NCI-H510A treated with DMSO at 0.1 percent for 48 hours (cell line): ENCODE measurements around the gene CEP131.
"Not testable (repeated sequence)": the region's sequence is repeated elsewhere in the genome, so short reads cannot be mapped to it uniquely, and the experiment has no call there.

Experiments used
- DNase-seq: peaks from one replicate; lab custom pipeline; 2025; lab: John Stamatoyannopoulos, UW

The CEP131 gene

GRCh38 chr17:81238815-81239713 is 16.3 kb upstream of the CEP131 start, which contains the start of the genes NDUFAF8 and TEPSIN:
NDUFAF8 (plus strand) TSS chr17:81239318; CDS start chr17:81239364, 46 bp downstream.
TEPSIN (minus strand) TSS chr17:81239055; CDS start chr17:81239033, 22 bp downstream.
- peak; percentile 97 for DNase-seq

- DNase-seq = no peak
Measured at GRCh38 chr17:81238490-81238814, 15.7 kb upstream of the CEP131 start.

GRCh38 chr17:81237591-81238489 is 15.1 kb upstream of the CEP131 start:
- peak; percentile 24 for DNase-seq

GRCh38 chr17:81236784-81237183 is 14.0 kb upstream of the CEP131 start:
- no peak for DNase-seq

GRCh38 chr17:81235822-81236740 is 13.3 kb upstream of the CEP131 start:
- DNase-seq = no peak

GRCh38 chr17:81234940-81235821 is 12.4 kb upstream of the CEP131 start:
- no peak for DNase-seq

GRCh38 chr17:81234506-81234855 is 11.7 kb upstream of the CEP131 start:
- no peak for DNase-seq

- DNase-seq = no peak
Measured at GRCh38 chr17:81233811-81234505, 11.2 kb upstream of the CEP131 start.

GRCh38 chr17:81233316-81233715 is 10.6 kb upstream of the CEP131 start:
- DNase-seq = no peak

- DNase-seq = no peak
Measured at GRCh38 chr17:81232616-81233241, 10.0 kb upstream of the CEP131 start.

- DNase-seq = no peak
Measured at GRCh38 chr17:81231766-81232581, 9.2 kb upstream of the CEP131 start.

- no peak for DNase-seq
Measured at GRCh38 chr17:81231121-81231645, 8.4 kb upstream of the CEP131 start.

GRCh38 chr17:81230043-81230820 is 7.5 kb upstream of the CEP131 start:
- no peak for DNase-seq

GRCh38 chr17:81229666-81229920 is 6.8 kb upstream of the CEP131 start:
- DNase-seq = no peak

- DNase-seq = no peak
Measured at GRCh38 chr17:81228834-81229665, 6.3 kb upstream of the CEP131 start.

- DNase-seq = no peak
Measured at GRCh38 chr17:81228420-81228819, 5.7 kb upstream of the CEP131 start.

- not testable (repeated sequence) for DNase-seq
Measured at GRCh38 chr17:81227630-81228029, 4.9 kb upstream of the CEP131 start.
